ENCODE results near the gene ZBTB20. TPM values are rescaled to one million over a fixed set of nuclear protein-coding genes. Genes with fewer than 3 reads are reported as not detected.
A peak's percentile ranks its signal among the peaks of the same experiment; 100 is the strongest.

Gene ZBTB20
- total RNA-seq, 1 experiment from 2014 or later = 26.5 TPM

DNA sequence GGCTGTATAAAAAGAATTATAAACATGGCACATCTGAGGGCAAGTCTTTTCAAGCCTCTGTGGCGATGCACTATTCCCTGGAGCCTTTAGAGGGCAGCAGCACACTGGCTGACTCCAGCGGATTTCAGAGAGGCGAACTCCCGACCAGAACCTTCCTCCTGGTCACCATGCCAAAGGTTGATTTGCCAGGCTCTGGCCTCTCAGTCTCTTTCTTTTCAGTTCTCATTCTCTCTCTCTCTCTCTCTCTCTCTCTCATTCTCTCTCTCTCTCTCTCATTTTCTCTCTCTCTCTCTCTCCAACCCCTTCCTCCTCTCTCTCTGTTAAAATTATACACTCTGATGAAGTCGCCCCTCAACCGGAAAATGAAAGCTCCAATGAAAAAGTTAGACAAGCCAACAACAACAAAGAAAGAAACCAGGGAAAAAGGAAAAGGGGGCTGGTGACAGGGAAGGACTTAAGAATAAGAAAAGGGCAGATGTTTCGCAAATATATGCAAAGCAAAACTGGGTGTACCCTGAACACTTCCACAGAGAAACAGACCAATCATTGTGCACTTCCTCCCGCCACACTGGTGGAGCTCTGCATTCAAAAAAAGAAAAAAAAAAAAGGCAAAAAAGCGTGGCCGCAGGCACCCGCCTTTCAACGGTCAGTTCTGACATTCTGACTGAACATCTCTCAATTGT, 763.1 kb downstream of the ZBTB20 start:
- H2AFZ ChIP-seq = 0 out of 2 replicates have a peak overlapping the region, but pooled peaks have one; percentile 63
- H3F3A ChIP-seq (ENCODE audit: insufficient read depth, low read depth) = no peaks in the 10 kb centered on the region
- no peaks in the 10 kb centered on the region for H4K20me1 ChIP-seq (ENCODE audit: insufficient read depth)
- no peaks in the 10 kb centered on the region; the same call in 1 of the 2 replicates for H3K36me3 ChIP-seq (ENCODE audit: low read depth)
- H3K4me1 ChIP-seq (replicated peaks; ENCODE audit: insufficient read depth) = no peaks in the 10 kb centered on the region; the same call in 1 of the 2 replicates
- H3K4me3 ChIP-seq = no peak overlapping the region
- intact Hi-C loops (cut with micrococcal nuclease; ENCODE audit: unreplicated experiment) = loop anchor here (1.0 to 5.0 kb wide), 4 partner anchors 708 to 1431 kb away; no protein-coding TSS in a partner anchor
- H3K9me2 ChIP-seq (ENCODE audit: insufficient read depth) = peaks cover 2% of the 10 kb centered on the region; the same call in 1 of the 2 replicates
- no peaks in the 10 kb centered on the region for H3K79me2 ChIP-seq (ENCODE audit: low read depth)
- no peaks in the 10 kb centered on the region for H3K27me3 ChIP-seq (ENCODE audit: insufficient read depth, low read depth)
- DNase-seq = peak; percentile 38 to 65
- peak; percentile 93 for TF ChIP-seq CTCF (conservative IDR thresholded peaks at IDR 0.05)
- TF ChIP-seq EZH2 (IDR thresholded peaks at IDR 0.05; ENCODE audit: low read depth) = no peak
- CTCF ChIA-PET = interaction anchor here (0.6 to 0.7 kb wide), 6 partner anchors 16 to 1424 kb away, joined by 3 to 6 read pairs (median 4); no protein-coding TSS in a partner anchor
- no TSS peak for BruUV-seq (replicated peaks)
- no peaks in the 10 kb centered on the region for H3K9me3 ChIP-seq (ENCODE audit: insufficient read depth, low read depth)
- no peak overlapping the region for H3K27ac ChIP-seq
- POLR2A ChIA-PET (ENCODE audit: unreplicated experiment) = no interaction called here
- peak overlapping the region; percentile 30; the same call in 1 of the 2 replicates for H3K4me2 ChIP-seq

GRCh38 chr3:114380233-114380651, 766.8 kb downstream of the ZBTB20 start:
- no peaks in the 10 kb centered on the region for H3K27me3 ChIP-seq (ENCODE audit: insufficient read depth, low read depth)
- H3K4me2 ChIP-seq = no peak overlapping the region
- no peaks in the 10 kb centered on the region for H3K9me3 ChIP-seq (ENCODE audit: insufficient read depth, low read depth)
- no peak overlapping the region for H2AFZ ChIP-seq
- ChIA-PET CTCF (no interaction called here), POLR2A (ENCODE audit: unreplicated experiment) (no interaction called here)
- no peaks in the 10 kb centered on the region; the same call in 1 of the 2 replicates for H3K4me1 ChIP-seq (replicated peaks; ENCODE audit: insufficient read depth)
- TF ChIP-seq CTCF (conservative IDR thresholded peaks at IDR 0.05) = no peak
- H3F3A ChIP-seq (ENCODE audit: insufficient read depth, low read depth) = no peaks in the 10 kb centered on the region
- H3K9me2 ChIP-seq (ENCODE audit: insufficient read depth) = peaks cover 2% of the 10 kb centered on the region; the same call in 1 of the 2 replicates
- intact Hi-C loops (cut with micrococcal nuclease; ENCODE audit: unreplicated experiment) = loop anchor here (5.0 kb wide), 2 partner anchors 712 to 787 kb away; no protein-coding TSS in a partner anchor
- H3K79me2 ChIP-seq (ENCODE audit: low read depth) = no peaks in the 10 kb centered on the region
- H3K36me3 ChIP-seq (ENCODE audit: low read depth) = no peaks in the 10 kb centered on the region
- H4K20me1 ChIP-seq (ENCODE audit: insufficient read depth) = no peaks in the 10 kb centered on the region
- BruUV-seq (replicated peaks) = no TSS peak
- H3K27ac ChIP-seq = no peak overlapping the region
- no peak overlapping the region for H3K4me3 ChIP-seq
- no peak for DNase-seq

- no peak overlapping the region for H3K27ac ChIP-seq
- H3K4me1 ChIP-seq (replicated peaks; ENCODE audit: insufficient read depth) = no peaks in the 10 kb centered on the region; the same call in 1 of the 2 replicates
- intact Hi-C loops (cut with micrococcal nuclease; ENCODE audit: unreplicated experiment) = no loop called here
- no peaks in the 10 kb centered on the region for H3F3A ChIP-seq (ENCODE audit: insufficient read depth, low read depth)
- H4K20me1 ChIP-seq (ENCODE audit: insufficient read depth) = no peaks in the 10 kb centered on the region
- H2AFZ ChIP-seq = no peak overlapping the region
- no peak overlapping the region for H3K4me3 ChIP-seq
- ChIA-PET POLR2A (ENCODE audit: unreplicated experiment) (no interaction called here), CTCF (no interaction called here)
- no peaks in the 10 kb centered on the region for H3K36me3 ChIP-seq (ENCODE audit: low read depth)
- TF ChIP-seq CTCF (conservative IDR thresholded peaks at IDR 0.05) = no peak
- no peak for TF ChIP-seq EZH2 (IDR thresholded peaks at IDR 0.05; ENCODE audit: low read depth)
- H3K4me2 ChIP-seq = no peak overlapping the region
- peaks cover 2% of the 10 kb centered on the region; the same call in 1 of the 2 replicates for H3K9me2 ChIP-seq (ENCODE audit: insufficient read depth)
- no peaks in the 10 kb centered on the region for H3K9me3 ChIP-seq (ENCODE audit: insufficient read depth, low read depth)
- no peak for DNase-seq
- no peaks in the 10 kb centered on the region for H3K27me3 ChIP-seq (ENCODE audit: insufficient read depth, low read depth)
- no peaks in the 10 kb centered on the region for H3K79me2 ChIP-seq (ENCODE audit: low read depth)
- BruUV-seq (replicated peaks) = no TSS peak
Observed at GRCh38 chr3:114379266-114379665, 767.8 kb downstream of the ZBTB20 start.

Measured in PC-9 (cell line).